B cell (primary cell): ENCODE measurements around the gene KCNQ5.

Experiments
- CTCF ChIP-seq: fragments of 200-600 bp; IDR thresholded peaks from one replicate; pipeline ENCODE4 v1.8.0; 2022; ENCODE audit warnings: antibody characterized with exemption, mild to moderate bottlenecking
- EZH2 ChIP-seq: IDR thresholded peaks from 2 replicates; pipeline ENCODE4 v1.6.1; 2012; ENCODE audit warnings: borderline replicate concordance, low read depth, mild to moderate bottlenecking, moderate library complexity, low read length; ENCODE audit not compliant: insufficient read depth, poor library complexity, severe bottlenecking

GRCh38 chr6:72826744-72827438, 205.0 kb downstream of the KCNQ5 start:
- TF ChIP-seq CTCF, result no peak
- TF ChIP-seq EZH2, result no peak
